COLO829 (cell line): ENCODE measurements around the gene NCKAP5.

ENCODE experiments used
- DNase-seq: peaks from one replicate; pipeline ENCODE4 v3.0.0; 2012; ENCODE audit warnings: low spot score

Gene NCKAP5

GRCh38 chr2:132627536-132627935 lies 940.7 kb downstream of the NCKAP5 start:
- DNase-seq = peak; percentile 8

DNA sequence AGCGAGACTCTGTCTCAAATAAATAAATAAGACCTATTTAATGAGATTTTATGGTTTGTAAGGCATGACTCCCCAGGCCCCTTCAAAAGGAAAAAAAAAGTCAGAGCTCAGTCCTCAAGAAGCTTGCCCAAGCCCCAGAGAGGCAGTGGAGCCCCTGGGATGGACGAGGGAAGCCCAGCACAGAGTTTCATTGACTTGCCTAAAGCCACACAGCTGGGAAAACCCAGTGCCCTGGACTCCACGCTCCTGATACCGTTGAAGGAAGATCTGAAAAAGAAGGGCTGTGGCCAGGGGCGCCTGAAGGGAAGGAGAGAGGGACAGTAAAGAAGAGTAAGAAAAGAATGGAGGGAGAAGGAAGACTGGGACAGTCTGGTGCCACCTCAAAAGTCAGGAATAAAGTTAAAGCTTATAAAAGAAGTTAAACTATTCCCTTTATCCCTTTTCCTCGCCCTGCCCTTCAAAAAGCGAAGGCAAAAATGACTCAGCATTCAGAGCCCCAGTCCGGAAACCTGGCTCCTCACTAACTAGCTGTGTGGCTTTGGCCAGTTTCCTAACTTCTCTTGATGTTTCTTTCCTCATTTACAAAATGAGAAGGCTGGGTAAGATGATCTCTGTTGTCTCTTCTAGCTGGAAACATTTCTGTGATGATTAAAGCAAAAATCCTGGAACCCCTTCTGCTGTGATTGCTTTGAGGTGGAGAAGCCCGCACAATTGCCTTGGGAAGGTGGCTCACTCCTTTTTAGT lies 945.0 kb downstream of the NCKAP5 start:
- no peak for DNase-seq
